ENCODE results near the gene MEX3D. TPM values are rescaled to one million over a fixed set of nuclear protein-coding genes. Genes with fewer than 3 reads are reported as not detected.

MEX3D gene
- total RNA-seq, 1 donor from 2014 or later, result 43.4 TPM

DNA sequence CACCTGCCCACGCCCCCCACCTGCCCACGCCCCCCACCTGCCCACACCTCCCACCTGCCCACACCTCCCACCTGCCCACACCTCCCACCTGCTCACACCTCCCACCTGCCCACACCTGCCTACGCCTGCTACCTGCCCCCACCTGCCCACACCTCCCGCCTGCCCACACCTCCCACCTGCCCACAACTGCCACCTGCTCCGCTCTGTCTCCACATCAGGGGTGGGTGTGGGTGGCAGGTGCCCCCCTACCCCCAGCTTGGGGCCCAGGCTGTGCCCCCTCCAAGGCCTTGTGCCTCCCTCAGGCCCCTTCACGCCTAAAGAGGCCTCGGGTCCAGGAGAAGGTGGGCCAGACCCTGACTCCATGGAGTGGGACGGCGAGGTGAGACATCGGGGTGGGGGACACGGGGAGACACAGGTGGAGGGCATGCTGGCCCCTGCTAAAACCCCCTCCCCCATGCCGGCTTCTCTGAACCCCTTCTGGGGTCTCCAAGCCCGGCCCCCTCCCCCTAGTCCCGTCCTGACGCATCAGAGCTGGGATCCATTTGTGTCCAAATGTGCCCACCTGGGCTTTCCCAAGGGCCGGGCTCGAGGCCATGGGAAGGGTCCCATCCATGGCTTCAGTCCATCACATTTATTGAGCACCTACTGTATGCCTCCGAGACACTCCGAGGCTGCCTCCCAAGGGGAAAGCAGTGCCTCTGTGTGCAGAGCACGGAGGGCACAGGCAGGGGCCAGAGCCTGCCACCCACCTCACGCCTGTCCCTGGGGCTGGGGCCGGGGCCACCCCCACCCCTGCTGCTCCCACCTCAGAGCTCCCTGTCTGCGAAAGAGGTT lies 39.3 kb downstream of the MEX3D start:
- Histone ChIP-seq H3K4me3 (ENCODE audit: low read depth, low read length) (no peak overlapping the region), H3K27me3 (ENCODE audit: control insufficient read depth, insufficient read depth, low read length) (peaks cover 8% of the 10 kb centered on the region), H3K36me3 (ENCODE audit: control insufficient read depth, insufficient read depth, low read length) (no peaks in the 10 kb centered on the region)
- DNase-seq (ENCODE audit: low read depth), result no peak
- TF ChIP-seq, protein P1, sequence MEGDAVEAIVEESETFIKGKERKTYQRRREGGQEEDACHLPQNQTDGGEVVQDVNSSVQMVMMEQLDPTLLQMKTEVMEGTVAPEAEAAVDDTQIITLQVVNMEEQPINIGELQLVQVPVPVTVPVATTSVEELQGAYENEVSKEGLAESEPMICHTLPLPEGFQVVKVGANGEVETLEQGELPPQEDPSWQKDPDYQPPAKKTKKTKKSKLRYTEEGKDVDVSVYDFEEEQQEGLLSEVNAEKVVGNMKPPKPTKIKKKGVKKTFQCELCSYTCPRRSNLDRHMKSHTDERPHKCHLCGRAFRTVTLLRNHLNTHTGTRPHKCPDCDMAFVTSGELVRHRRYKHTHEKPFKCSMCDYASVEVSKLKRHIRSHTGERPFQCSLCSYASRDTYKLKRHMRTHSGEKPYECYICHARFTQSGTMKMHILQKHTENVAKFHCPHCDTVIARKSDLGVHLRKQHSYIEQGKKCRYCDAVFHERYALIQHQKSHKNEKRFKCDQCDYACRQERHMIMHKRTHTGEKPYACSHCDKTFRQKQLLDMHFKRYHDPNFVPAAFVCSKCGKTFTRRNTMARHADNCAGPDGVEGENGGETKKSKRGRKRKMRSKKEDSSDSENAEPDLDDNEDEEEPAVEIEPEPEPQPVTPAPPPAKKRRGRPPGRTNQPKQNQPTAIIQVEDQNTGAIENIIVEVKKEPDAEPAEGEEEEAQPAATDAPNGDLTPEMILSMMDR (IDR thresholded peaks at IDR 0.05; ENCODE audit: insufficient read depth, low read length, severe bottlenecking), result no peak
- FAIRE-seq, result no peak

DNA sequence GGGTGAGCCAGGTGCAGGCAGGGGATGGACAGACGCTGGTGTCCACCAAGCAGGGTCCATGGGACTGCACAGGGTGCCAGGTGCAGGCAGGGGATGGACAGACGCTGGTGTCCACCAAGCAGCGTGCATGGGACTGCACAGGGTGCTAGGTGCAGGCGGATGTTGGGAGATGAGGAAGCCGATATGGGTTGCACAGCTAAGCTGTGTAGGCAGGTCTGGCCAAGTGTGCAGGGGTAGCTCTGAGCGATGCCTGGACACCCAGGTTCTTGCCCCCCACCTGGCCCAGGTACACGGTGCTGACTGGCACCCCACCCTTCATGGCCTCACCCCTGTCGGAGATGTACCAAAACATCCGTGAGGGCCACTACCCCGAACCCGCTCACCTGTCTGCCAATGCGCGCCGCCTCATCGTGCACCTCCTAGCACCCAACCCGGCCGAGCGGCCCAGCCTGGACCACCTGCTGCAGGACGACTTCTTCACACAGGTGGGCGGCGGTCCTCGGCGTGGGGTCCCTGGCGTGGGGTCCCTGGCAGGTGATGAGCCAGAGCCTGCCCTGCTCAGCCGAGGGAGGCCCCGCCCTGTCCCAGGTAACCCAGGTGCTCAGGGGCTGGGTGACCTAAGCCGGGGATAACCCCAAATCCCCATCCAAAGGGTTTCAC lies 40.3 kb downstream of the MEX3D start:
- Histone ChIP-seq H3K4me3 (ENCODE audit: low read depth, low read length) (no peak overlapping the region), H3K36me3 (ENCODE audit: control insufficient read depth, insufficient read depth, low read length) (no peaks in the 10 kb centered on the region), H3K27me3 (ENCODE audit: control insufficient read depth, insufficient read depth, low read length) (peaks cover 12% of the 10 kb centered on the region)
- FAIRE-seq (no peak), DNase-seq (ENCODE audit: low read depth) (no peak)
- TF ChIP-seq, protein P1 (IDR thresholded peaks at IDR 0.05; ENCODE audit: insufficient read depth, low read length, severe bottlenecking), result no peak

DNA sequence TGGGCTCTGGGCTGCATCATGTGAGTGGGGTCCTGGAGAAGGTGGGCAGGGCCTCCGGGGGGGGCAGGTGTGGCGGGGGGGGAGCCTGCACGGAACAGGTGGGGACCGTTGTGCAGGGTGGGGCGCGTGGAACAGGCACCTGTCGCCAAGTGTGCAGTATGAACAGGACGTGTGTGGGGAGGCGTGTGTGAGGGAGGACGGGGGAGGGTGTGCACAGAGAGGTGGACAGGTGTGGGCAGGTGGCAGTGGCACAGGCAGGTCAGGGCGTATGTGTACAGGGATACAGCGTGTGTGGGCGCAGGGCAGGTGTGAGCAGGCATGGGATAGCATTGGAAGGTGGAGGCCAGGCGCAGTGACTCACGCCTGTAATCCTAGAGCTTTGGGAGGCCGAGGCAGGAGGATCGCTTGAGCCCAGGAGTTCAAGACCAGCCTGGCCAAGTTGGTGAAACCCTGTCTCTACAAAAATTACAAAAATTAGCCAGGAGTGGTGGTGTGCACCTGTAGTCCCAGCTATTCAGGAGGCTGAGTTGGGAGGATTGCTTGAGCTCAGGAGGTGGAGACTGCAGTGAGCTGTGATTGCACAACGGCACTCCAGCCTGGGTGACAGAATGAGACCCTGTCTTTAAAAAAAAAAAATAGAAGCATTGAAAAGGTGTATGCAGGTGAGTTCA lies 41.0 kb downstream of the MEX3D start:
- peaks cover 14% of the 10 kb centered on the region for H3K27me3 ChIP-seq (ENCODE audit: control insufficient read depth, insufficient read depth, low read length)
- DNase-seq (ENCODE audit: low read depth) (peak; percentile 48), FAIRE-seq (no peak)
- no peak overlapping the region for H3K4me3 ChIP-seq (ENCODE audit: low read depth, low read length)
- TF ChIP-seq, protein P1 (IDR thresholded peaks at IDR 0.05; ENCODE audit: insufficient read depth, low read length, severe bottlenecking), result no peak
- no peaks in the 10 kb centered on the region for H3K36me3 ChIP-seq (ENCODE audit: control insufficient read depth, insufficient read depth, low read length)

DNA sequence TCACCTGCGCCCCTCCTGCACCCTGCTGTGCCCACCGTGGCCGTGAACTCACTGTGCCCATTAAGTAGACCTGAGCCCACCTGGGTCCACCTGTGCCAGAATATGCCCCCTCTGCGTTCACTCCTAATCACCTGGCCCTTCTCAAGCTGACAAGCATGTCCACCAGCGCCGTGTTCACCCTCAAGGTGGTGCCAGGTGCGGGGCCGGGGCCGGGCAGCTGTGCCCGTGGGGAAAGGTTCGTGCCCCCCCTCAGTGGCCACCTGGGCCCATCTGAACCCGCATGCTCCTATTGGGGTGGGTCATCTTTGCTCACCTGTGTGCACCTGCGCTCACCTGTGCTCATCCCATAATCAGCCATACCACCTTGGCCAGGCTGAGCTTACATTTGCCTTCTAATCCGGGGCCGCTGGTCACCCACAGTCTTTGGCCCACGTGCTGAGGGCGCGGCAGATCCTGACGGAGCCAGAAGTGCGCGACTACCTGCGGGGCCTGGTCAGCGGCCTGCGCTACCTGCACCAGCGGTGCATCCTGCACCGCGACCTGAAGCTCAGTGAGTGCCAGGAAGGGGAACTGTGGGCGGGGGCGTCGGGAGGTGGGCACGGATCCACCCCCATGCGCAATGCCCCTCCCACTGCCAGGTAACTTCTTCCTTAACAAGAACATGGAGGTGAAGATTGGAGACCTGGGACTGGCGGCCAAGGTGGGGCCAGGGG lies 41.9 kb downstream of the MEX3D start:
- peaks cover 14% of the 10 kb centered on the region for H3K27me3 ChIP-seq (ENCODE audit: control insufficient read depth, insufficient read depth, low read length)

DNA sequence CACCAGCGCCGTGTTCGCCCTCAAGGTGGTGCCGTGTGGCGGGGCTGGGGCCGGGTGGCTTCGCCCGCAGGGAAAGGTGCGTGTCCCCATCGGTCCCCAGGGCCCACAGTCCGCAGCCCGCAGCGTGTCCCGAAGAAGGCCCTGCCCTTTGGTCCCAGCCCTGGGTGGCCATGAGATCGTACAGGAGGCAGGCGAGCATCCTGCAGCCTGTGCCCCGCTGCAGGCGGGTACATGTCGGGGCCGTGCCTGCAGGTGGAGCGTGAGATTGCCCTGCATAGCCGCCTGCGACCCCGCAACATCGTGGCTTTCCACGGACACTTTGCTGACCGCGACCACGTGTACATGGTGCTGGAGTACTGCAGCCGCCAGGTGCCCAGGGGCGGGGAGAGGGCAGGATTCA lies 42.8 kb downstream of the MEX3D start:
- Histone ChIP-seq H3K36me3 (ENCODE audit: control insufficient read depth, insufficient read depth, low read length) (no peaks in the 10 kb centered on the region), H3K27me3 (ENCODE audit: control insufficient read depth, insufficient read depth, low read length) (peaks cover 14% of the 10 kb centered on the region), H3K4me3 (ENCODE audit: low read depth, low read length) (no peak overlapping the region)
- DNase-seq (ENCODE audit: low read depth), result no peak
- TF ChIP-seq, protein P1 (IDR thresholded peaks at IDR 0.05; ENCODE audit: insufficient read depth, low read length, severe bottlenecking), result no peak
- no peak for FAIRE-seq

More for the DNA sequence above, 41.9 kb downstream of the MEX3D start:
- H3K36me3 ChIP-seq (ENCODE audit: control insufficient read depth, insufficient read depth, low read length), result no peaks in the 10 kb centered on the region
- TF ChIP-seq, protein P1 (IDR thresholded peaks at IDR 0.05; ENCODE audit: insufficient read depth, low read length, severe bottlenecking), result no peak
- DNase-seq (ENCODE audit: low read depth) (no peak), FAIRE-seq (no peak)
- no peak overlapping the region for H3K4me3 ChIP-seq (ENCODE audit: low read depth, low read length)

Data from bronchial epithelial cell (primary cell).